ENCODE results near the gene LRRN3.

LRRN3 gene

GRCh38 chr7:111076205-111076604, 14.7 kb upstream of the LRRN3 start:
- Histone ChIP-seq H3K27me3 (ENCODE audit: insufficient read depth, low read length, poor library complexity) (no peaks in the 10 kb centered on the region), H3K9me3 (ENCODE audit: insufficient read depth, low read length, severe bottlenecking) (no peaks in the 10 kb centered on the region), H3K79me2 (ENCODE audit: insufficient read depth, low read length) (no peaks in the 10 kb centered on the region), H3K4me3 (ENCODE audit: low read depth in 1 of 2, low read length in 2 of 2) (no peak overlapping the region), H3K27ac (ENCODE audit: low read length) (no peak overlapping the region), H3K4me1 (ENCODE audit: insufficient read depth, low read length) (peaks cover 35% of the 10 kb centered on the region), H3K9ac (ENCODE audit: low read depth, low read length) (no peak overlapping the region), H3K4me2 (ENCODE audit: insufficient read depth, low read length) (no peak overlapping the region), H2AFZ (ENCODE audit: low read depth, low read length) (no peak overlapping the region), H4K20me1 (ENCODE audit: insufficient read depth, low read length) (no peaks in the 10 kb centered on the region), H3K36me3 (ENCODE audit: insufficient read depth, low read length) (no peaks in the 10 kb centered on the region)
- DNase-seq = no peak
- no peak for TF ChIP-seq EZH2 (IDR thresholded peaks at IDR 0.05; ENCODE audit: borderline replicate concordance, low read depth, low read length, severe bottlenecking)
- no peak for ATAC-seq (ENCODE audit: insufficient read depth, low read depth)

DNA sequence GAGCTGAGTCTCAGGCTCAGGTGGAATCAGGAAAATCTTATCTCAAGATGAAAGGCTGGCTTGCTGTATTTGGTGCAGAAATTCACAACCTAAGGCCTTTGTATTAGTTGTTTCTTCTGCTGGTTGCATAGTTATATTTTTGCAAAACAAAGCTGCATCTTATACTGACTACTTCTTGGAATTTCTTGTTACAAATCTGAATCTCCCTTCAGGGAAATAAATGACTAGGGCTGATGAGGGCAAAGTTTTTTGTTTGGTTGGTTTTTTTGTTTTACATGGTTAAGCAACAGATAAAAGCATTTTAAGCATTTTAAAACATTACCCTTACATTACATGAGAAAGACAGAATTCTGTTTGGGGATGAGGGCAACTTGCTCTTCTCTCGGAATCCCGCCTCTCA, 13.9 kb upstream of the LRRN3 start:
- H3K9ac ChIP-seq (ENCODE audit: low read depth, low read length) = no peak overlapping the region
- H3K27me3 ChIP-seq (ENCODE audit: insufficient read depth, low read length, poor library complexity) = no peaks in the 10 kb centered on the region
- peaks cover 35% of the 10 kb centered on the region for H3K4me1 ChIP-seq (ENCODE audit: insufficient read depth, low read length)
- H2AFZ ChIP-seq (ENCODE audit: low read depth, low read length) = no peak overlapping the region
- H3K4me3 ChIP-seq (ENCODE audit: low read depth in 1 of 2, low read length in 2 of 2) = no peak overlapping the region
- no peak overlapping the region for H3K27ac ChIP-seq (ENCODE audit: low read length)
- H3K79me2 ChIP-seq (ENCODE audit: insufficient read depth, low read length) = no peaks in the 10 kb centered on the region
- TF ChIP-seq EZH2 (IDR thresholded peaks at IDR 0.05; ENCODE audit: borderline replicate concordance, low read depth, low read length, severe bottlenecking) = no peak
- TF ChIP-seq, protein P1, sequence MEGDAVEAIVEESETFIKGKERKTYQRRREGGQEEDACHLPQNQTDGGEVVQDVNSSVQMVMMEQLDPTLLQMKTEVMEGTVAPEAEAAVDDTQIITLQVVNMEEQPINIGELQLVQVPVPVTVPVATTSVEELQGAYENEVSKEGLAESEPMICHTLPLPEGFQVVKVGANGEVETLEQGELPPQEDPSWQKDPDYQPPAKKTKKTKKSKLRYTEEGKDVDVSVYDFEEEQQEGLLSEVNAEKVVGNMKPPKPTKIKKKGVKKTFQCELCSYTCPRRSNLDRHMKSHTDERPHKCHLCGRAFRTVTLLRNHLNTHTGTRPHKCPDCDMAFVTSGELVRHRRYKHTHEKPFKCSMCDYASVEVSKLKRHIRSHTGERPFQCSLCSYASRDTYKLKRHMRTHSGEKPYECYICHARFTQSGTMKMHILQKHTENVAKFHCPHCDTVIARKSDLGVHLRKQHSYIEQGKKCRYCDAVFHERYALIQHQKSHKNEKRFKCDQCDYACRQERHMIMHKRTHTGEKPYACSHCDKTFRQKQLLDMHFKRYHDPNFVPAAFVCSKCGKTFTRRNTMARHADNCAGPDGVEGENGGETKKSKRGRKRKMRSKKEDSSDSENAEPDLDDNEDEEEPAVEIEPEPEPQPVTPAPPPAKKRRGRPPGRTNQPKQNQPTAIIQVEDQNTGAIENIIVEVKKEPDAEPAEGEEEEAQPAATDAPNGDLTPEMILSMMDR (IDR thresholded peaks at IDR 0.05; ENCODE audit: borderline replicate concordance, extremely low read depth, low read length, poor library complexity, severe bottlenecking) = no peak
- H3K36me3 ChIP-seq (ENCODE audit: insufficient read depth, low read length) = no peaks in the 10 kb centered on the region
- ATAC-seq (ENCODE audit: insufficient read depth, low read depth) (no peak), DNase-seq (no peak)
- no peaks in the 10 kb centered on the region for H4K20me1 ChIP-seq (ENCODE audit: insufficient read depth, low read length)
- H3K4me2 ChIP-seq (ENCODE audit: insufficient read depth, low read length) = no peak overlapping the region
- no peaks in the 10 kb centered on the region for H3K9me3 ChIP-seq (ENCODE audit: insufficient read depth, low read length, severe bottlenecking)

DNA sequence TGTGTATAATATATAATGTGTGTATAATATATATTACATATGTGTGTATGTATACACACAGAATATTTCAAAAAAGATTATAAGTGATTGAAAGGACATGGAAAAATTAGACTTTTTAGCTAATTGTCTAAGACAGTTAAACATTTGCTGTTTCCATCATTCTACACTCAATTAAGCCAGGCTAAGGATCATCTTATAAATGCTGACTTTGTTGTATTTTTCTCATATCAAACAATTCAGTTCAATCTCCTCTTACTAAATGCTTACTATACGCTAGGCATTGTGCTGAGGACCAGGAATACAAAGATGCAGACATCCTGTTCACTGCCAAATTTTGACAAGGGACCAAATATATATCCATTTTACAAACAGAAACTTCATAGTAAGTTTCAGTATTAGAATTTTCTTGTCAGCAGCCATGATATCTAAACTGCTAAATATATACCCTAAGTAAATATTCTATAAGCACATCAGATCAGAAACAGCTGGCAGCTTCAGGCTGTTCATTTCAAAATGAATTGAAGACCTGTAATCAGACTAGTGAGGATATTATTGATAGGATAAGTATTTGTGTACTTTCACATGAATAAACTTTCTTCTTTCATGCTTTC, 10.3 kb upstream of the LRRN3 start:
- Histone ChIP-seq H3K36me3 (ENCODE audit: insufficient read depth, low read length) (no peaks in the 10 kb centered on the region), H3K27me3 (ENCODE audit: insufficient read depth, low read length, poor library complexity) (no peaks in the 10 kb centered on the region), H2AFZ (ENCODE audit: low read depth, low read length) (no peak overlapping the region), H3K9ac (ENCODE audit: low read depth, low read length) (no peak overlapping the region), H3K4me3 (ENCODE audit: low read depth in 1 of 2, low read length in 2 of 2) (no peak overlapping the region), H3K4me1 (ENCODE audit: insufficient read depth, low read length) (peaks cover 48% of the 10 kb centered on the region), H3K79me2 (ENCODE audit: insufficient read depth, low read length) (no peaks in the 10 kb centered on the region), H3K4me2 (ENCODE audit: insufficient read depth, low read length) (no peak overlapping the region), H3K9me3 (ENCODE audit: insufficient read depth, low read length, severe bottlenecking) (no peaks in the 10 kb centered on the region), H3K27ac (ENCODE audit: low read length) (no peak overlapping the region), H4K20me1 (ENCODE audit: insufficient read depth, low read length) (no peaks in the 10 kb centered on the region)
- TF ChIP-seq, protein P1 (IDR thresholded peaks at IDR 0.05; ENCODE audit: borderline replicate concordance, extremely low read depth, low read length, poor library complexity, severe bottlenecking) = no peak
- TF ChIP-seq EZH2 (IDR thresholded peaks at IDR 0.05; ENCODE audit: borderline replicate concordance, low read depth, low read length, severe bottlenecking) = no peak
- ATAC-seq (ENCODE audit: insufficient read depth, low read depth) (no peak), DNase-seq (no peak)

DNA sequence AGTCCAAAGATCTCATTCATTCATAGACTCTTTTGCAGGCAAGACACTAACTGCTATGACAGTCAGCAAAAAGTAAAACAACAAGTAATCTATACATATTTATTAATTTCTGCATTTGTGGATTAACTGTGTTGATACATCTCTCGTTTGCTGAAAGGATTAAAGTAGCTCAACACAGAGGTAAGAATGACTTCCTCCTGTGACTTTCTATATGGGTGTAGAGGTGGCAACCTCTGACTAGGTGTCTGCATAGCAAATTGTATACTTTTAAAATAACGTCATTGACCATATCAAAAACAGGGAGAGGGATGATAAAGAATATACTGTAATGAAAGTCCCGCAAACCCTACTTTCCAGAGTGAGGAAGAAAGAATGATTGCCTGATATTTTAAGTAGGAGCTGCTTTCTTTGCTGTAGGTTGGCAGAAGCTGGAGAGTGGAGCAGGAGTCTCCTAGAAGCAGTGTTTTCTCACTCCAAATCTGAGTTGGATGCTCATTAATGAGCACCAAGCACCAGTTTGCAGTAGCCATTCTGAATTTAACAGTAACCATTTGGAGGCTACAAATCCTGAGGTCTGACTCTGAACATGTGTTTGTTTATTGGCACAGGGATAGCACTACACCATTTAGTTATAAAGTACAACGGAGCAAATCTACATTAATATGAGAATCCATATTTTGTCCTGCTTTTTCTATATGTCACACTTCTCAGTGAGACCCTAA, 9.2 kb upstream of the LRRN3 start:
- Histone ChIP-seq H4K20me1 (ENCODE audit: insufficient read depth, low read length) (no peaks in the 10 kb centered on the region), H3K27me3 (ENCODE audit: insufficient read depth, low read length, poor library complexity) (no peaks in the 10 kb centered on the region), H3K4me2 (ENCODE audit: insufficient read depth, low read length) (peak overlapping the region; percentile 58; the same call in 1 of the 2 replicates), H3K9ac (ENCODE audit: low read depth, low read length) (peak overlapping the region; percentile 50), H3K9me3 (ENCODE audit: insufficient read depth, low read length, severe bottlenecking) (no peaks in the 10 kb centered on the region), H3K36me3 (ENCODE audit: insufficient read depth, low read length) (no peaks in the 10 kb centered on the region), H3K79me2 (ENCODE audit: insufficient read depth, low read length) (no peaks in the 10 kb centered on the region), H3K27ac (ENCODE audit: low read length) (peak overlapping the region; percentile 88), H2AFZ (ENCODE audit: low read depth, low read length) (peak overlapping the region; percentile 52), H3K4me3 (ENCODE audit: low read depth in 1 of 2, low read length in 2 of 2) (no peak overlapping the region), H3K4me1 (ENCODE audit: insufficient read depth, low read length) (peaks cover 48% of the 10 kb centered on the region)
- TF ChIP-seq, protein P1 (IDR thresholded peaks at IDR 0.05; ENCODE audit: borderline replicate concordance, extremely low read depth, low read length, poor library complexity, severe bottlenecking) = no peak
- no peak for TF ChIP-seq EZH2 (IDR thresholded peaks at IDR 0.05; ENCODE audit: borderline replicate concordance, low read depth, low read length, severe bottlenecking)
- no peak for ATAC-seq (ENCODE audit: insufficient read depth, low read depth)
- no peak for DNase-seq
